Cardiac muscle cell (in vitro differentiated cells and primary cell): ENCODE results near the gene MTPN. TPM values are rescaled to one million over a fixed set of nuclear protein-coding genes. Genes with fewer than 3 reads are reported as not detected.

Experiments used
- DNase-seq, 2 donors: peaks; one replicate each; pipeline versions ENCODE4 v3.0.0 to v3.0.0-alpha.2; 2010 to 2017; ENCODE audit warnings: low read depth in 1 of 2, low spot score in 1 of 2
- H3K27ac ChIP-seq: fragments of 200-600 bp; sonication (generic); 2 replicates; pipeline ENCODE4 v1.5.1; 2016
- H3K27me3 ChIP-seq: fragments of 200-600 bp; sonication (generic); 2 replicates; pipeline ENCODE4 v1.6.0; 2016; ENCODE audit warnings: control low read depth
- H3K36me3 ChIP-seq: fragments of 200-600 bp; sonication (generic); 2 replicates; pipeline ENCODE4 v1.5.1; 2016; ENCODE audit warnings: control low read depth
- H3K4me1 ChIP-seq: fragments of 200-600 bp; sonication (generic); 2 replicates; pipeline ENCODE4 v1.8.1; 2017; ENCODE audit warnings: low read depth, mild to moderate bottlenecking, mixed run types
- H3K4me3 ChIP-seq: fragments of 200-600 bp; sonication (generic); 2 replicates; pipeline ENCODE4 v1.5.1; 2016; ENCODE audit warnings: mild to moderate bottlenecking
- H3K9me3 ChIP-seq: fragments of 200-600 bp; sonication (generic); 2 replicates; pipeline ENCODE4 v1.5.1; 2017; ENCODE audit warnings: low read depth, mild to moderate bottlenecking, control low read depth
- polyA plus RNA-seq: library from polyadenylated mRNA; unstranded; fragments of >200 nt; fragmentation: Nextera tagmentation; extraction: Ambion mirVana; gene quantifications from 2 replicates; pipeline ENCODE4 v1.2.1, GENCODE V29; 2016
- total RNA-seq: library from RNA; depleted of rRNA; stranded (reverse); fragments of >200 nt; gene quantifications from 2 replicates; pipeline ENCODE4 v1.2.3, GENCODE V29; 2016
- TF ChIP-seq, protein P1 (sequence below): IDR thresholded peaks from 2 replicates; pipeline ENCODE4 v1.5.1; 2012; ENCODE audit warnings: low read depth, mild to moderate bottlenecking, low read length

Gene MTPN
- total and polyA plus RNA-seq, 2 experiments from 2014 or later, result 86.1 to 110 TPM

DNA sequence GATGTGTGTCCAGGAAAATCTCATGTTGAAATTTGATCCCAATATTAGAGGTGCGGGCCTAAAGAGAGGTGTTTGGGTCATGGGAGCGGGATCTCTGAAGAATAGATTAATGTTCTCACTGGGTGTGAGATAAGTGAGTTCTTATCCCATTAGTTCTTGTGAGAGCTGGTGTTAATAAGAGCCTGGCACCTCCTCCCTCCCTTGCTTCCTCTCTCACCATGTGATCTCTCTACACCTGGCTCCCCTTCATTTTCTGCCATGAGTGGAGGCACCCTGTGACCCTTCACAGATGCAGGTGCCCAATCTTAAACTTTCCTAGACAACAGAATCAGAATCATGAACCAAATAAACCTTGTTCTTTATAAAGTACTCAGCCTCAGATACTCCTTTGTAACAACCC is 19.5 kb downstream of the MTPN start:
- Histone ChIP-seq H3K27me3 (no peaks in the 10 kb centered on the region), H3K9me3 (no peaks in the 10 kb centered on the region), H3K4me1 (peaks cover 37% of the 10 kb centered on the region), H3K27ac (peak overlapping the region; percentile 74), H3K4me3 (no peak overlapping the region), H3K36me3 (no peaks in the 10 kb centered on the region)
- TF ChIP-seq, protein P1, sequence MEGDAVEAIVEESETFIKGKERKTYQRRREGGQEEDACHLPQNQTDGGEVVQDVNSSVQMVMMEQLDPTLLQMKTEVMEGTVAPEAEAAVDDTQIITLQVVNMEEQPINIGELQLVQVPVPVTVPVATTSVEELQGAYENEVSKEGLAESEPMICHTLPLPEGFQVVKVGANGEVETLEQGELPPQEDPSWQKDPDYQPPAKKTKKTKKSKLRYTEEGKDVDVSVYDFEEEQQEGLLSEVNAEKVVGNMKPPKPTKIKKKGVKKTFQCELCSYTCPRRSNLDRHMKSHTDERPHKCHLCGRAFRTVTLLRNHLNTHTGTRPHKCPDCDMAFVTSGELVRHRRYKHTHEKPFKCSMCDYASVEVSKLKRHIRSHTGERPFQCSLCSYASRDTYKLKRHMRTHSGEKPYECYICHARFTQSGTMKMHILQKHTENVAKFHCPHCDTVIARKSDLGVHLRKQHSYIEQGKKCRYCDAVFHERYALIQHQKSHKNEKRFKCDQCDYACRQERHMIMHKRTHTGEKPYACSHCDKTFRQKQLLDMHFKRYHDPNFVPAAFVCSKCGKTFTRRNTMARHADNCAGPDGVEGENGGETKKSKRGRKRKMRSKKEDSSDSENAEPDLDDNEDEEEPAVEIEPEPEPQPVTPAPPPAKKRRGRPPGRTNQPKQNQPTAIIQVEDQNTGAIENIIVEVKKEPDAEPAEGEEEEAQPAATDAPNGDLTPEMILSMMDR, result no peak
- no peak for DNase-seq

DNA sequence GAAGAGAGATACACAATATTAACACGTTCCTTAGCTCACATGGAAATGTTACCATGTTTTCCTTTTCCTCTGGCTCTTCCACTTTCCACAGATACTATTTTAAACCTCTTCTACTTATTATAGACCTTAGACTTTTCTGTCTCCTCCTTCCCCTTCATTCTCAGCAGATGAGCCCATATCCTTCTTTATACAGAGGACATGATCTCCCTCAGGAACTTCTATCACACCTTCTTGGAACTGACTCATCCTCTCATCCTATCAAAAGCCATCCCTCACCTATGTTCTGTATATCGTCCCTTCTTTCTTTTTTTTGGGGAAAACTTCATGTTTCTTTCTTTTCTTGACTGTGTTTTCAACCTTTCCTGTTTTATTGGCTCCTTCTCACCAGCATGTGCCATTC is 20.8 kb downstream of the MTPN start:
- no peak for DNase-seq
- H3K27me3 ChIP-seq, result no peaks in the 10 kb centered on the region
- H3K36me3 ChIP-seq, result no peaks in the 10 kb centered on the region
- TF ChIP-seq, protein P1, result no peak
- H3K9me3 ChIP-seq, result no peaks in the 10 kb centered on the region
- no peak overlapping the region for H3K4me3 ChIP-seq
- peaks cover 35% of the 10 kb centered on the region for H3K4me1 ChIP-seq
- peak overlapping the region; percentile 74 for H3K27ac ChIP-seq

DNA sequence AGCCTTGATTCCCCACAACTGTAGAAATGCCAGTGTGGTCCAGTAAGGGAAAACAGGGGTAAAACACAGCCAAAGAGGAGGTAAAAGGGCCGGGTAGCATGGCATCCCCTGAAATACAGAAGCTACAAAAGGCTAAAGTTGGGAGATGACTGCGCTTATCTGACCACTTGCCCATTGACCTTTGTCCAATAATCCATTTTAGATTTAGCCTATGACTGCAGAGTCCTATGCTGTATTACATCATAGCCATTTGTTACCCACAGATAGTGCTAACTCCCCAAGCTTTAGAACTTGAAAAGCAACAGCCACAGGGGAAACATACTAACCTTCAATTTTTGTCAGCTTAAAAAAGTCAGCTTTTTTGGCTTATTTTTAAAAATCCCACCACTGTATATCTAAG is 26.2 kb downstream of the MTPN start:
- no peak for DNase-seq
- H3K4me1 ChIP-seq, result peaks cover 53% of the 10 kb centered on the region
- H3K27ac ChIP-seq, result peak overlapping the region; percentile 67
- H3K9me3 ChIP-seq, result no peaks in the 10 kb centered on the region
- H3K36me3 ChIP-seq, result peaks cover 20% of the 10 kb centered on the region
- no peak overlapping the region for H3K4me3 ChIP-seq
- H3K27me3 ChIP-seq, result no peaks in the 10 kb centered on the region
- TF ChIP-seq, protein P1, result no peak

DNA sequence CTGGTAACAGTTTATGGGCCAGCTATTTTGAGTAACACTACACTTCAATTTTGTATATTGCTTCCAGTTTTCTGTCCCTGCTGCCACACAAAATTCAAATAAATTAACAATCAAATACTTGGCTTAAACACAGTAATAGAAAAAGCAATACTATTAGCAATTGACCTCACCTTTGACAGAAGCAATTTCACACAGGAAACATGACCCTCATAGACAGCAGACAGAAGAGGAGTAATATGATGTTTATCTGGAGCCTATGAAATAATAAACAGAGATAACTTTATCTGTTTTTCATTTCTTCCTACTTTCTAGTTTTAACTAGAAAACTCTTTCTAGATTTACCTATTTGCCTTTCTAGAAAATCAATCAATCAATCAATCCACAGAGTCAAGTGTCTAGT is 26.7 kb downstream of the MTPN start:
- DNase-seq, result no peak
- TF ChIP-seq, protein P1, result no peak
- Histone ChIP-seq H3K27ac (peak overlapping the region; percentile 67), H3K36me3 (peaks cover 20% of the 10 kb centered on the region), H3K27me3 (no peaks in the 10 kb centered on the region), H3K4me3 (no peak overlapping the region), H3K9me3 (no peaks in the 10 kb centered on the region), H3K4me1 (peaks cover 53% of the 10 kb centered on the region)

DNA sequence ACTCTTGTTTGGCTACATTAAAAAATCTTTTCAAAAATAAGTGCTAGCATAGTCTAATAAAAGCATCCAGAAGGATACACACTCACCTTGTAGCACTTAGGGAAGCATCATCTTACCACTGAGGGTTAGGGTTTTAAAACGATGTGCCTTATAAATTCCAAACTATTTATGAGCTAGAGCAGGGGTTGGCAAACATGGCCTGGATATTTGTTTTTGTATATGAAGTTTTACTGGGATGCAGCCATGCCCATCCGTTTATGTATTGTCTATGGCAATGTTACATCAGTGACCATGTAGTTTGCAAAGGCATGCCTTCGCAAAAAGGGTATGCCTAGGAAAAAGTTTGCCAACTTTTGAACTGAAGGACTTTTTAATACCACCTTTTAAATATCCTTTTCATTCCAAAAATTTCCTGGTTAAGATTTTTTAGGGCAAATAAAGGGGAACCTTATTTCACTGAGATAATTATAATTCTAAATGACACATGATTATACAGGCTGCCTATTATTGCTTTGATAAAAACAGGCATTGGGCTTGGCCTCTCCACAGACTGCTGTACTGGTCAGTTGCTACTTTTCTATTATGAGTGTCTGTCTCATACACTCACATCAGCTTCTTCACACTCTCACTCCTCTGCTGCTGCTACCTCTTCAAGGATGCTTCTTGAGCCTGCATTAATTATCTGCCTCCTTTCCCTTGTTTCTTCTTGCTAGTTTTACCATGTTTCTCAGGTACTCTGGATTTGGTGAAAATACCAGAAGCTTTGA is 30.7 kb downstream of the MTPN start:
- TF ChIP-seq, protein P1, result no peak
- peak overlapping the region; percentile 62 for H3K27ac ChIP-seq
- no peak for DNase-seq
- H3K4me3 ChIP-seq, result no peak overlapping the region
- H3K9me3 ChIP-seq, result no peaks in the 10 kb centered on the region
- H3K4me1 ChIP-seq, result peaks cover 72% of the 10 kb centered on the region
- H3K36me3 ChIP-seq, result peaks cover 20% of the 10 kb centered on the region
- H3K27me3 ChIP-seq, result no peaks in the 10 kb centered on the region
